Neural progenitor cell (in vitro differentiated cells): Measurements from ENCODE around the gene PRMT7.

ENCODE experiments used
- EZH2 ChIP-seq: fragments of 200-600 bp; sonication (generic); IDR thresholded peaks from 2 replicates; pipeline ENCODE4 v1.6.1; 2017; ENCODE audit warnings: antibody characterized with exemption, mild to moderate bottlenecking, moderate library complexity
- EZH2phosphoT487 ChIP-seq: fragments of 200-600 bp; sonication (generic); IDR thresholded peaks from 2 replicates; pipeline ENCODE4 v1.6.1; 2017; ENCODE audit warnings: antibody characterized with exemption
- TF ChIP-seq, protein P1 (sequence below): fragments of 200-600 bp; sonication (generic); IDR thresholded peaks from 2 replicates; pipeline ENCODE4 v1.5.1; 2017; ENCODE audit warnings: antibody characterized with exemption, mild to moderate bottlenecking

DNA sequence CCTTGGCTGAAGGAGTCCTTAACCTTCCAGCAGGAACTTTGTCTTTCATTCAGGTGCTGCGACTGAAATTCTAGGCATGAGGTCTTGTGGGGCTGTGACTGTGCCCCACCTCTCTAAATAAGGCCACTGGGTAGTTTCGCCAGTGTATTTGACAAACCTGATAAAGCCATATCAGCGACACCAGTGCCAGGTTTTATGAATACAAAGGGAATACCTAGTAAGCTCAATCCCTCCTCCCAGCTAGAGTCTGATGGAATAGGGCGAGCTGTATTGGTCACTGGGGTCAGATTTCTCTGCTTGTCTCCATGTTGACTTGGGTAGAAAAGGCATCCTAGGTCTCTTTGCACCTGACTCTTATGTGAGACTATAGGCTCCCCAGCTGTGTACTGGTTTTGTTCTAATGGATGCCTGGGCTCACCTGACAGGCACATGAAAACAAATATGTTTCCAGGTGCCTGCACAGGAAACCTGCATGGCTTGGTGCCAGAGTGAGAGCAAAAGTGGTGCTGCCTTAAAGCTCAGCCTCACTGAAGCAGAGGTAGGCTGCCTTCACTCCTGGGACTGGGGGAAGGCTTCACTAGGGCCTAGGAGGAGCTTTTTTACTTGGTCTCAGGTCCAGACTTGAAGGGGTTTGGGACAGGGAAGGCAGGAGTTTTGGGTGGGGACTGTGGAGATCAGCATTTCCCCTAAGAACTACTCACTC, 38.2 kb upstream of the PRMT7 start:
- TF ChIP-seq EZH2 (no peak), EZH2phosphoT487 (no peak)
- TF ChIP-seq, protein P1, sequence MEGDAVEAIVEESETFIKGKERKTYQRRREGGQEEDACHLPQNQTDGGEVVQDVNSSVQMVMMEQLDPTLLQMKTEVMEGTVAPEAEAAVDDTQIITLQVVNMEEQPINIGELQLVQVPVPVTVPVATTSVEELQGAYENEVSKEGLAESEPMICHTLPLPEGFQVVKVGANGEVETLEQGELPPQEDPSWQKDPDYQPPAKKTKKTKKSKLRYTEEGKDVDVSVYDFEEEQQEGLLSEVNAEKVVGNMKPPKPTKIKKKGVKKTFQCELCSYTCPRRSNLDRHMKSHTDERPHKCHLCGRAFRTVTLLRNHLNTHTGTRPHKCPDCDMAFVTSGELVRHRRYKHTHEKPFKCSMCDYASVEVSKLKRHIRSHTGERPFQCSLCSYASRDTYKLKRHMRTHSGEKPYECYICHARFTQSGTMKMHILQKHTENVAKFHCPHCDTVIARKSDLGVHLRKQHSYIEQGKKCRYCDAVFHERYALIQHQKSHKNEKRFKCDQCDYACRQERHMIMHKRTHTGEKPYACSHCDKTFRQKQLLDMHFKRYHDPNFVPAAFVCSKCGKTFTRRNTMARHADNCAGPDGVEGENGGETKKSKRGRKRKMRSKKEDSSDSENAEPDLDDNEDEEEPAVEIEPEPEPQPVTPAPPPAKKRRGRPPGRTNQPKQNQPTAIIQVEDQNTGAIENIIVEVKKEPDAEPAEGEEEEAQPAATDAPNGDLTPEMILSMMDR, result no peak
